ENCODE results near the gene LMAN2.
A peak's percentile ranks its signal among the peaks of the same experiment; 100 is the strongest.

DNA sequence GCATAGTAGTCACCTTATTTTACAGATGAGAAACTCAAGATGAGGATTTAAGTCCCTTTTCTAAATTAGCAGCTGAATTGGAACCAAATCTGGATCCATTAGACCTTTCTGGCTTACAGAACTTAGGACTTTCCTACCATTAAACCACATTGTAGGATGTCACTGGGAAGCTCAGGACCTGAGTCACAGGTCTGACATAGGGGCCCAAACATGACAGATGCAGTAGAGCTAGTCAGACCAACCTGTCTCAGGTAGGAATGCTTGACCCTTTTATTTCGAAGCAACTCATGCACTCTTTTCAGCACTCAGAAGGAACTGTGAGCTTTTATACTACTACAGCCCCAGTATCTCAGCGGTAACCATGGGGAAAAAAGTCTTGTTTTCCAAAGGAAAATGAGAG is 50.5 kb downstream of the LMAN2 start:
- TF ChIP-seq, protein P1, sequence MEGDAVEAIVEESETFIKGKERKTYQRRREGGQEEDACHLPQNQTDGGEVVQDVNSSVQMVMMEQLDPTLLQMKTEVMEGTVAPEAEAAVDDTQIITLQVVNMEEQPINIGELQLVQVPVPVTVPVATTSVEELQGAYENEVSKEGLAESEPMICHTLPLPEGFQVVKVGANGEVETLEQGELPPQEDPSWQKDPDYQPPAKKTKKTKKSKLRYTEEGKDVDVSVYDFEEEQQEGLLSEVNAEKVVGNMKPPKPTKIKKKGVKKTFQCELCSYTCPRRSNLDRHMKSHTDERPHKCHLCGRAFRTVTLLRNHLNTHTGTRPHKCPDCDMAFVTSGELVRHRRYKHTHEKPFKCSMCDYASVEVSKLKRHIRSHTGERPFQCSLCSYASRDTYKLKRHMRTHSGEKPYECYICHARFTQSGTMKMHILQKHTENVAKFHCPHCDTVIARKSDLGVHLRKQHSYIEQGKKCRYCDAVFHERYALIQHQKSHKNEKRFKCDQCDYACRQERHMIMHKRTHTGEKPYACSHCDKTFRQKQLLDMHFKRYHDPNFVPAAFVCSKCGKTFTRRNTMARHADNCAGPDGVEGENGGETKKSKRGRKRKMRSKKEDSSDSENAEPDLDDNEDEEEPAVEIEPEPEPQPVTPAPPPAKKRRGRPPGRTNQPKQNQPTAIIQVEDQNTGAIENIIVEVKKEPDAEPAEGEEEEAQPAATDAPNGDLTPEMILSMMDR (conservative IDR thresholded peaks at IDR 0.05; ENCODE audit: low read depth in 2 of 2), result no peak
- TF ChIP-seq EZH2 (IDR thresholded peaks at IDR 0.05; ENCODE audit: low read depth, unreplicated experiment) (no peak), EZH2phosphoT487 (IDR thresholded peaks at IDR 0.05; ENCODE audit: unreplicated experiment) (no peak), JUNB (IDR thresholded peaks at IDR 0.05; ENCODE audit: unreplicated experiment) (no peak), POLR2AphosphoS5 (IDR thresholded peaks at IDR 0.05; ENCODE audit: low read depth) (peak; percentile 12; the same call in 1 of the 2 replicates), CREB1 (CRISPR knock-in tag; IDR thresholded peaks at IDR 0.05; ENCODE audit: low read depth) (no peak), ZNF114 (CRISPR knock-in tag; IDR thresholded peaks at IDR 0.05) (no peak), STAT1 (IDR thresholded peaks at IDR 0.05; ENCODE audit: unreplicated experiment) (no peak)
- TF ChIP-seq, protein P2, sequence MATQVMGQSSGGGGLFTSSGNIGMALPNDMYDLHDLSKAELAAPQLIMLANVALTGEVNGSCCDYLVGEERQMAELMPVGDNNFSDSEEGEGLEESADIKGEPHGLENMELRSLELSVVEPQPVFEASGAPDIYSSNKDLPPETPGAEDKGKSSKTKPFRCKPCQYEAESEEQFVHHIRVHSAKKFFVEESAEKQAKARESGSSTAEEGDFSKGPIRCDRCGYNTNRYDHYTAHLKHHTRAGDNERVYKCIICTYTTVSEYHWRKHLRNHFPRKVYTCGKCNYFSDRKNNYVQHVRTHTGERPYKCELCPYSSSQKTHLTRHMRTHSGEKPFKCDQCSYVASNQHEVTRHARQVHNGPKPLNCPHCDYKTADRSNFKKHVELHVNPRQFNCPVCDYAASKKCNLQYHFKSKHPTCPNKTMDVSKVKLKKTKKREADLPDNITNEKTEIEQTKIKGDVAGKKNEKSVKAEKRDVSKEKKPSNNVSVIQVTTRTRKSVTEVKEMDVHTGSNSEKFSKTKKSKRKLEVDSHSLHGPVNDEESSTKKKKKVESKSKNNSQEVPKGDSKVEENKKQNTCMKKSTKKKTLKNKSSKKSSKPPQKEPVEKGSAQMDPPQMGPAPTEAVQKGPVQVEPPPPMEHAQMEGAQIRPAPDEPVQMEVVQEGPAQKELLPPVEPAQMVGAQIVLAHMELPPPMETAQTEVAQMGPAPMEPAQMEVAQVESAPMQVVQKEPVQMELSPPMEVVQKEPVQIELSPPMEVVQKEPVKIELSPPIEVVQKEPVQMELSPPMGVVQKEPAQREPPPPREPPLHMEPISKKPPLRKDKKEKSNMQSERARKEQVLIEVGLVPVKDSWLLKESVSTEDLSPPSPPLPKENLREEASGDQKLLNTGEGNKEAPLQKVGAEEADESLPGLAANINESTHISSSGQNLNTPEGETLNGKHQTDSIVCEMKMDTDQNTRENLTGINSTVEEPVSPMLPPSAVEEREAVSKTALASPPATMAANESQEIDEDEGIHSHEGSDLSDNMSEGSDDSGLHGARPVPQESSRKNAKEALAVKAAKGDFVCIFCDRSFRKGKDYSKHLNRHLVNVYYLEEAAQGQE (IDR thresholded peaks at IDR 0.05; ENCODE audit: unreplicated experiment), result no peak

Data from GM23338 (cell line).